ENCODE results near the gene NDRG3. TPM values are rescaled to one million over a fixed set of nuclear protein-coding genes. Genes with fewer than 3 reads are reported as not detected.

NDRG3 gene
- polyA plus RNA-seq, 1 experiment = 28.5 TPM

GRCh38 chr20:36786663-36787062, 40.8 kb upstream of the NDRG3 start:
- TF ChIP-seq CTCF (IDR thresholded peaks at IDR 0.05; ENCODE audit: insufficient read depth, low read depth, low read length) = no peak
- DNase-seq (ENCODE audit: low read depth) = no peak
- CTCF ChIA-PET = interaction anchor here (2.4 to 3.8 kb wide), 2 partner anchors 12 to 22 kb away, joined by 9 to 16 read pairs; partner anchors contain the start of gene DSN1
- Histone ChIP-seq H3K27me3 (ENCODE audit: control insufficient read depth, insufficient read depth, low read length) (no peaks in the 10 kb centered on the region), H3K36me3 (ENCODE audit: control insufficient read depth, insufficient read depth, low read length) (peaks cover 23% of the 10 kb centered on the region), H3K4me3 (ENCODE audit: low read depth, low read length) (no peak overlapping the region)
- POLR2A ChIA-PET = no interaction called here

GRCh38 chr20:36786246-36786645, 40.4 kb upstream of the NDRG3 start:
- H3K27me3 ChIP-seq (ENCODE audit: control insufficient read depth, insufficient read depth, low read length) = no peaks in the 10 kb centered on the region
- H3K36me3 ChIP-seq (ENCODE audit: control insufficient read depth, insufficient read depth, low read length) = peaks cover 20% of the 10 kb centered on the region
- POLR2A ChIA-PET = no interaction called here
- CTCF ChIA-PET = interaction anchor here (2.4 to 3.8 kb wide), 2 partner anchors 12 to 22 kb away, joined by 9 to 16 read pairs; partner anchors contain the start of gene DSN1
- no peak for DNase-seq (ENCODE audit: low read depth)
- H3K4me3 ChIP-seq (ENCODE audit: low read depth, low read length) = no peak overlapping the region
- TF ChIP-seq CTCF (IDR thresholded peaks at IDR 0.05; ENCODE audit: insufficient read depth, low read depth, low read length) = no peak

- POLR2A ChIA-PET = no interaction called here
- DNase-seq (ENCODE audit: low read depth) = no peak
- TF ChIP-seq CTCF (IDR thresholded peaks at IDR 0.05; ENCODE audit: insufficient read depth, low read depth, low read length) = no peak
- Histone ChIP-seq H3K4me3 (ENCODE audit: low read depth, low read length) (no peak overlapping the region), H3K27me3 (ENCODE audit: control insufficient read depth, insufficient read depth, low read length) (no peaks in the 10 kb centered on the region), H3K36me3 (ENCODE audit: control insufficient read depth, insufficient read depth, low read length) (peaks cover 21% of the 10 kb centered on the region)
- CTCF ChIA-PET = interaction anchor here (2.4 to 3.8 kb wide), 2 partner anchors 11 to 23 kb away, joined by 9 to 16 read pairs; partner anchors contain the start of gene DSN1
Measured at GRCh38 chr20:36785308-36785707, 39.4 kb upstream of the NDRG3 start.

- ChIA-PET POLR2A (no interaction called here), CTCF (interaction anchor here (2.4 to 3.8 kb wide), 2 partner anchors 11 to 24 kb away, joined by 9 to 16 read pairs; partner anchors contain the start of gene DSN1)
- DNase-seq (ENCODE audit: low read depth) = no peak
Measured at GRCh38 chr20:36784900-36785299, 39.0 kb upstream of the NDRG3 start.

GRCh38 chr20:36784116-36784515, 38.2 kb upstream of the NDRG3 start:
- no peak for TF ChIP-seq CTCF (IDR thresholded peaks at IDR 0.05; ENCODE audit: insufficient read depth, low read depth, low read length)
- ChIA-PET CTCF (interaction anchor here (2.4 to 3.8 kb wide), 2 partner anchors 10 to 24 kb away, joined by 9 to 16 read pairs; partner anchors contain the start of gene DSN1), POLR2A (no interaction called here)
- Histone ChIP-seq H3K27me3 (ENCODE audit: control insufficient read depth, insufficient read depth, low read length) (no peaks in the 10 kb centered on the region), H3K4me3 (ENCODE audit: low read depth, low read length) (no peak overlapping the region), H3K36me3 (ENCODE audit: control insufficient read depth, insufficient read depth, low read length) (peaks cover 21% of the 10 kb centered on the region)
- no peak for DNase-seq (ENCODE audit: low read depth)

More at GRCh38 chr20:36784900-36785299, 39.0 kb upstream of the NDRG3 start:
- H3K4me3 ChIP-seq (ENCODE audit: low read depth, low read length) = no peak overlapping the region
- no peaks in the 10 kb centered on the region for H3K27me3 ChIP-seq (ENCODE audit: control insufficient read depth, insufficient read depth, low read length)
- TF ChIP-seq CTCF (IDR thresholded peaks at IDR 0.05; ENCODE audit: insufficient read depth, low read depth, low read length) = no peak
- H3K36me3 ChIP-seq (ENCODE audit: control insufficient read depth, insufficient read depth, low read length) = peaks cover 21% of the 10 kb centered on the region
